IPS-15b (cell line): ENCODE results near the gene FCGR2B.
"Not testable (repeated sequence)": the region's sequence is repeated elsewhere in the genome, so short reads cannot be mapped to it uniquely, and the experiment has no call there.

Experiments used
- H3K27me3 ChIP-seq: one replicate; pipeline ENCODE4 v1.6.1; 2013; ENCODE audit warnings: low read length; ENCODE audit not compliant: control insufficient read depth, insufficient read depth
- H3K36me3 ChIP-seq: one replicate; pipeline ENCODE4 v1.6.1; 2013; ENCODE audit warnings: low read length; ENCODE audit not compliant: control insufficient read depth, insufficient read depth
- H3K4me1 ChIP-seq: one replicate; pipeline ENCODE4 v1.6.1; 2013; ENCODE audit warnings: mild to moderate bottlenecking, low read length; ENCODE audit not compliant: control insufficient read depth, insufficient read depth
- H3K4me3 ChIP-seq: one replicate; pipeline ENCODE4 v1.5.1; 2013; ENCODE audit warnings: low read depth, low read length
- H3K9ac ChIP-seq: one replicate; pipeline ENCODE4 v1.6.1; 2013; ENCODE audit warnings: low read depth, mild to moderate bottlenecking, low read length
- H3K9me3 ChIP-seq: one replicate; pipeline ENCODE4 v1.6.1; 2013; ENCODE audit warnings: mild to moderate bottlenecking, low read length; ENCODE audit not compliant: control insufficient read depth, insufficient read depth

Gene FCGR2B

DNA sequence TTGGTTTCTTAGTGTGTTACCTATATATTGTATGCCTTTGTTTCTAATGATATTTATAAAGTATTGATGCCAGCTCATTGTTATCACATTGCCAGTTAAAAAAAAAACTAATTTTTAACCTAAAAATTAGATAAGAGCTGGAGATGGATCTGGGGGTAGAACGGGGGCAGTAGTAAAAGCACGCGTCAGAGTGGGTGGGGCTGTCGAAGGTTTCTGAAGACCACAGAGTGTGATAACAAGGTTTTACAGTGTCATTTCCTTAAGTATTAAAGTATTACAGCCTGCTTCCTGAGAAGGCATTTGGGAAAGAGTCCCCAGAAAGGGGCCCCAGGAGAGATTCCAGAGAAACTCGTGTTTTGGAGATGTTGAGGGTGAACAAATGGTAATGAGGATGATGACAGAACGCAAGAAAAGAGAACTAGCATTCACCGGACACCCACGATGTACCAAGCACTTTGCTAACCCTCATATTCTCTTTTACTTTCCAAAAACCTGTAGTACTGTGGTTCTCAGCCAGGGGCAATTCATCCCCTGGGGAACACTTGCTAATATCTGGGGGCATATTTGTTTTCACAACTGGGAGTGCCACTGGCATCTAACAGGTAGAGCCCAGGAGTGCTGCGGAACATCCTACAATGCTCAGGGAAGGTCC lies 1.2 kb upstream of the FCGR2B start:
- H3K27me3 ChIP-seq, H3K9ac ChIP-seq, H3K4me1 ChIP-seq, H3K9me3 ChIP-seq, H3K36me3 ChIP-seq, H3K4me3 ChIP-seq: not testable (repeated sequence)

DNA sequence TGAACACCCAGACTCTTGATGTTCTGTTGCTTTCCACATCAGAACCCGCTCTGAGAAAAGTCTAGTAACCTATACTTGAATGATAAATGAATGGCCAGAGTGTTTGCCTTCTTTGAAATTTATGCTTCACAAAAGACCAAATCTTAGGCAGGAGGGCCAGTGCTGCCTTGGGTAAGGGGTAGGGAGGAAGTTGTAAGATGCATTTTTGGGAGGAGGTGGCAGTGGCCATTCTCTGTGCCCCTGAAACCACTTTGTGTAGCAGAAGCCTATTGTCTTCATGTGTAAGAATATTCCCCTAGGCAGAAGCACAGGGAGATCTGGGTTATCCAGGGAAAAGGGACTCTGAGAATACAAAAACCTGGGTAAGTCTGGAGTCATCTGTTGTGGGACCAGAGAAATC lies 626 bp downstream of the FCGR2B start:
- H3K4me1 ChIP-seq, H3K9me3 ChIP-seq, H3K9ac ChIP-seq, H3K36me3 ChIP-seq, H3K4me3 ChIP-seq, H3K27me3 ChIP-seq: not testable (repeated sequence)

DNA sequence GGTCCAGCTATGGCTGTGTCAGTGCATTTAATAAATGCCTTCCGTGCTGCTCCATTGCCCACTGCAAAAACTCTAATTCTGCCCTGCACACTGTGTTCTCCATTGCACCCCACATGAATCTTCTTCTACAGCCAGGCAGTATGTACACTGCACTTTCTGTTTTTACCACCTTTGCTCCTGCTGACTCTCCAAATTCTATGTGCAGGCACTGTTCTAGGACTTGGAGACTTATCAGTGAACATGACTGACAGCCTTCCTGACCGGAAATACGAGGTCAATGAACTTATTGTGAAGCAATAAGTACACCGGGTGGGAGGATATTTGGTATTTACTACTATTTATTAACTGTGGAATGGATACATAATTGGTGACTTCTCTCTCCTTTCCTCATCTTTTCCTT lies 1.7 kb downstream of the FCGR2B start:
- H3K9me3 ChIP-seq, H3K36me3 ChIP-seq, H3K4me3 ChIP-seq, H3K27me3 ChIP-seq, H3K9ac ChIP-seq, H3K4me1 ChIP-seq: not testable (repeated sequence)

DNA sequence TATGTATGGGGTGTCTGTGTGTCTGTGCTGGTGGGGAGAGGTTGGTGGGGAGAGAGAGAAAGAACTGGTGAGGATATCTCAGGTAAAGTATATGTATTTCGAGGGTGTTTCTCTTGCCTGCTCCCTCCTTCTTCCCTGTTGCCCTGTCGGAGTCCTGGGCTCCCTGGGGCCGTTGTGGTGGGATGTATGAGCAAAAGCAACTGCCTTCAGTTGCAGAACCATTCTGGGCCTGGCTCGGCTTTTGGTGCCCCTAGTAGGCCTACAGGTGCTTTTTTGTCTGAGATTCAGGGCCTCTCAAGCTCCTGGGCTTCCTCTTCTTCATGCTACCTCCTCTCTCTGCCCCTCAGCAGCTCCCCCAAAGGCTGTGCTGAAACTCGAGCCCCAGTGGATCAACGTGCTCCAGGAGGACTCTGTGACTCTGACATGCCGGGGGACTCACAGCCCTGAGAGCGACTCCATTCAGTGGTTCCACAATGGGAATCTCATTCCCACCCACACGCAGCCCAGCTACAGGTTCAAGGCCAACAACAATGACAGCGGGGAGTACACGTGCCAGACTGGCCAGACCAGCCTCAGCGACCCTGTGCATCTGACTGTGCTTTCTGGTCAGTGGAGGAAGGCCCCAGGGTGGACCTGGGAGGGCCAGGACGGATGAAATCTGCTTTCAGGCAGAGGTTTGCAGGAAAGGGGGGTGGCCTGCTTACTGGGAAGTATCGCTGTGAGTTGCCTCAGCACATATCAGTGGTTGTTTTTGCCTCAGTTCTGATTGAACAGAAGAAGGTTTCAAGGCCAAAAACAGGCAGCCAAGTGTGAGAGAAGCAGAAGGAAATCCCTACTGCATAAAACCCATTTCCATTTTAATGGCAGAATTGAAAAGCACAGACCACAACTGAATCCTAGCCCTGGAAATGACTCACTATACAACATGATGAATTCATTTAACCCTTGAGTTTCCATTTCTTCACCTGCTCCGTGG lies 8.4 kb downstream of the FCGR2B start:
- not testable (repeated sequence) for H3K27me3 ChIP-seq, H3K9ac ChIP-seq, H3K36me3 ChIP-seq, H3K9me3 ChIP-seq, H3K4me1 ChIP-seq, H3K4me3 ChIP-seq

DNA sequence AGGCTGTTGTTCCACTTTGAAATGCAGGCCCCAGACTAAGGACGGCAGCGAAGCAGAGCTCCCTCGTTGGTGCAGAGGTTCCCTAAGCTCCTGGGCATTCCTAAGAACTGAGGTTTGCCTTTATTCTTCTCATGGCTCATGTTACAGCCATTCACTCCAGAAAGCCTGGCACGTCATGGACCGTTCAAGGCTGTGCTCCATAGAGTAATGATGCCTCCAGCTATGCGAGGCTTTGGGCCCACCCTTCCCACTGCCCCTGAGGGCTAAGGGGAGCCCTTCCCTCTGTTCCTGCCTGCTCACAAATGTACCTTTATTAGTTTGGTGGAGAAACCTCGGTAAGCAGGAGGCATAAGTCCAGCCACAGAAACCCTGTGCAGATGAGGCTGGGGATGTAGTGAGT lies 10.5 kb downstream of the FCGR2B start:
- not testable (repeated sequence) for H3K9me3 ChIP-seq, H3K27me3 ChIP-seq, H3K4me1 ChIP-seq, H3K9ac ChIP-seq, H3K4me3 ChIP-seq, H3K36me3 ChIP-seq

DNA sequence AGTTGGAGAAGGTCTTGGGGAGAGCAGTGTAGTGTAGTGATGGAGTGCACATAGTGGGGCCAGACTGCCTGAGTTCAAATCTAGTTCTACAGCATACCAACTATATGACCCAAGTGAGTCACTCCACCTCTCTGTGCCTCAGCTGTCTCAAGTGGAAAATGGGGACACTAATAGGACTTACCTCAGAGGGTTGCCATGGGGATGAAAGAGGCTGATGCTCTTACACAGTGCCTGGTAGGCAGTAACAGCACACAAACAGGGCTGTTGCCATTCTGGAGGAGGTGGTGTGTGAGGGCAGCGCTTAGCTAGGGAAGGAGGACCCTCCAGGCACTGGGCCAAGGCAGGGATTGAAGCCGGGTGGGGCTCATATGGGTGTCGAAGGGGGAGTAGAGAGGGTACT lies 11.5 kb downstream of the FCGR2B start:
- H3K9ac ChIP-seq, H3K4me3 ChIP-seq, H3K4me1 ChIP-seq, H3K36me3 ChIP-seq, H3K27me3 ChIP-seq, H3K9me3 ChIP-seq: not testable (repeated sequence)

DNA sequence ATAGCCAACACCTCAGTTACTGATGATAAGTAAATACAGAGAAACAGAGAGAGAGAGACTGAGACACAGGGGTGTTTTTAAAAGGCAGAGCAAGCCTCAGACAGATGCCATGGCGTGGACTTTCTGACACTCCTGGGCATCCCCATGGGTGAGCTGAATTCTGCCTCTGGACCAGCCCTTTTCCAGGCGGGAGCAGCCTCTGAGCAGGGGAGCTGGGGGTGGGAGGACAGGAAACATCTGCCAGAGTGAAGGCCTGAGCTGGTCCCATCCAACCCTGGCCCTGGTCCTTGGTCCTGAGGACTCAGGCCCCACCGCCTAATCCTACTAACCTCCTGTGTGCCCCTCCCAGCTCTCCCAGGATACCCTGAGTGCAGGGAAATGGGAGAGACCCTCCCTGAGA lies 12.0 kb downstream of the FCGR2B start:
- H3K4me3 ChIP-seq, H3K36me3 ChIP-seq, H3K9ac ChIP-seq, H3K4me1 ChIP-seq, H3K9me3 ChIP-seq, H3K27me3 ChIP-seq: not testable (repeated sequence)

DNA sequence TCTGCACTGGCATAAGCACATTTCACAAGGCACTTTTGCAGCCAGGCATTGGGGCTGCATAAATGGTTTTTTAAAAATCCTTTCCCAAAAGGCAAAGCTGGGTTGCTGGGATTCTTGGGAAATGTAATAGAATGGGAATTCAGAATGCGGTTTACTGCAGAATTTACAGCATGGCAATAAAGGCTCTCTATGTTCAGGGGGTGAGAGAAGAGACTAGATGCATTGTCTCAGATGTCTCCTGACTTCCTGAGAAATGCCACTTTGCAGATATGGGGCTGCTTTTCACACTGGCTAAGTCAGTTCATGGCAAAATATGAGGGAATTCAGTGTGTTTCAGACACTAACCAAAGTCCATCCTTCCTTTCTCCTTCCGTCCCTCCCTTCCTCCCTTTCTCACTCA lies 13.5 kb downstream of the FCGR2B start:
- Histone ChIP-seq H3K9ac (no peak overlapping the region), H3K4me3 (no peak overlapping the region), H3K9me3 (no peaks in the 10 kb centered on the region), H3K4me1 (no peaks in the 10 kb centered on the region), H3K27me3 (no peaks in the 10 kb centered on the region), H3K36me3 (no peaks in the 10 kb centered on the region)

DNA sequence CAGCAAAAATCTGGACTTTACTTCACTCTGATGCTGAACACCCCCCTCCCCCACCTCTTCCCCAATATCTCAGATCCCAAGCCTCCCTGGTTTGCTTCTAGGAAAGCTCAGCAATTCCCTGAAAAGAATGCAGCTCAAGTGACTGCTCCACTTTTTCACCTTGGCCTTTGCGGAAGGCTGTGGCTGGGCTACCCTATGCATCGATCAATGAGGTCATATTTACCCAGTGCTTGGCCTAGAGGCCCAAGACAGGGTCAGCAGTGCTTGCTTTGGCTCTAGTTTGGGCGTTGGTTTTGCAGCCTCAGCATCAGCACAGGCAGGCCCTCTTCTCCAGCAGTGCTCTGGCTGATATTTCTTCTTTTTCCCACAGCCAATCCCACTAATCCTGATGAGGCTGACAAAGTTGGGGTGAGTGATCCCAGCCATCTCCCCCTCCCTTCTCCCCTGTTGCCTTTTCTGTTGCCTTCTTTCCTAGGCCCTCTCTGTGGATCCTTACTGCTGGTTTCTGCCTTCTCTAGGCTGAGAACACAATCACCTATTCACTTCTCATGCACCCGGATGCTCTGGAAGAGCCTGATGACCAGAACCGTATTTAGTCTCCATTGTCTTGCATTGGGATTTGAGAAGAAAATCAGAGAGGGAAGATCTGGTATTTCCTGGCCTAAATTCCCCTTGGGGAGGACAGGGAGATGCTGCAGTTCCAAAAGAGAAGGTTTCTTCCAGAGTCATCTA lies 14.2 kb downstream of the FCGR2B start:
- Histone ChIP-seq H3K36me3 (no peaks in the 10 kb centered on the region), H3K27me3 (no peaks in the 10 kb centered on the region), H3K9ac (no peak overlapping the region), H3K4me1 (no peaks in the 10 kb centered on the region), H3K4me3 (no peak overlapping the region), H3K9me3 (no peaks in the 10 kb centered on the region)

DNA sequence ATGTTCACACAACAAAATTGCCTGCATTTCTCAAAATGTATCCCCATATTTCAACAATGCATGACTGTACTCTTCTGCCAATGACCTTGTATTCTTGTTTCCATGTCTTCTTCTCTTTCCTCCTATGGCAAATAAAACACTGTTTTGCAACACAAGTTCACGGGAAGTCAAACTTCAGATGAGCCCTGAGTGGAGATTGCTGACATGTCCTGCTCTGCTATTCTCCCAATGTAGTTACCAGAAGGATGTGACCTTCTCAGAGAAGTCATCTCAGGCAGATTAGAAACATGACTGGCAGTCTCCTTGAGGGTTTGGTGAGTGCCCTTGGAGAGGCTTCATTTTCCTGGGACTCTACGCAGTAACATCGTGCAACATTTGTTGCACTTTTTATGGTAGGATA lies 15.6 kb downstream of the FCGR2B start:
- Histone ChIP-seq H3K4me3 (no peak overlapping the region), H3K9ac (no peak overlapping the region)

DNA sequence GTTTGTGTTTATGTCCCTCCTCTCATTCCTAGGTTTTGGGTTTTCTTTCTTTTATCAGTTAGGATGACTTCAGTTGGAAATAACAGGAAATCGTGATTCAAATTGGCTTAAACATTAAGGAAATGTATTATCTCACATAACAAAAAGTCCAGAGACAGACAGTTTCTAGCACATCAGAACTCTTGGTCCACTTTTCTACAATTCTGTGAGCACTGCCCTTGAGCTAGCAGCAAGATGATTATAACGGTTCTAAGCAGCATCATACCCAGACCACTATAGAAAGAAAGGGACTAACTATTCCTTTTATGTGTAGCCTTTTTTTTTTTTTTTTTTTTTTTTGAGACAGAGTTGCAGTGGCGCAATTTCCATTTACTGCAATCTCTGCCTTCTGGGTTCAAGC lies 18.9 kb downstream of the FCGR2B start:
- Histone ChIP-seq H3K4me3 (no peak overlapping the region), H3K9me3 (no peaks in the 10 kb centered on the region), H3K9ac (no peak overlapping the region), H3K36me3 (no peaks in the 10 kb centered on the region), H3K27me3 (no peaks in the 10 kb centered on the region), H3K4me1 (no peaks in the 10 kb centered on the region)

More for the DNA sequence above, 15.6 kb downstream of the FCGR2B start:
- H3K4me1 ChIP-seq: no peaks in the 10 kb centered on the region
- no peaks in the 10 kb centered on the region for H3K36me3 ChIP-seq
- no peaks in the 10 kb centered on the region for H3K27me3 ChIP-seq
- no peaks in the 10 kb centered on the region for H3K9me3 ChIP-seq

DNA sequence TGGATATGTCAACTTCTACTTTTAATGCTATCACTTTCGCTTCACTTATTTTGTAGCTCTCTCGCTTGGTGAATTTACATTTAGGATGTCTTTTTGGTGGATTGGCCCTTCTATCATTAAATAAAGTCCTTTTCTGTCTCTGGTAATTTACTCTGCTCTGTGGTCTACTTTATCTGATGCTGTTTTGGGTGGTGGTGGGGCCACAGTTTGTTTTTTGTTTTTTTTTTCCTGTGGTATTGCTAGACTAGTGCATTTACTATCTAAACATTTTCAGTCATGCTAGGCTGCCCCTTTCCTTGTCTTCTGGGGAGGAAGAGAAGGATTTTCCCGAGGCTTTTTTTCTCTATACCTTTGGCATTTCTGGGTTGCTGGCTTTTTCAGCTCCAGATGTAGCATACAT lies 26.0 kb downstream of the FCGR2B start:
- H3K9me3 ChIP-seq: no peaks in the 10 kb centered on the region
- H3K27me3 ChIP-seq: no peaks in the 10 kb centered on the region
- H3K9ac ChIP-seq: no peak overlapping the region
- no peaks in the 10 kb centered on the region for H3K4me1 ChIP-seq
- H3K36me3 ChIP-seq: no peaks in the 10 kb centered on the region
- H3K4me3 ChIP-seq: no peak overlapping the region
